HG02623 (cell line): ENCODE measurements around the gene SHMT2.

Experiments used
- ATAC-seq: cut with Tn5 transposase; IDR thresholded peaks from one replicate; pipeline ENCODE4 v1.9.1; 2021; ENCODE audit warnings: moderate library complexity; ENCODE audit not compliant: unreplicated experiment

Gene SHMT2

GRCh38 chr12:57229634-57230380, at the start of gene SHMT2:
SHMT2 (plus strand) TSS chr12:57229711; CDS start chr12:57229779, 68 bp downstream.
- ATAC-seq, result peak; percentile 49

- no peak for ATAC-seq
These were observed 49.1 kb upstream of the SHMT2 start for GRCh38 chr12:57180321-57180989.

- no peak for ATAC-seq
These were observed 48.4 kb upstream of the SHMT2 start for GRCh38 chr12:57181072-57181471.

GRCh38 chr12:57181561-57182155, 47.9 kb upstream of the SHMT2 start:
- no peak for ATAC-seq

GRCh38 chr12:57182918-57183575, 46.5 kb upstream of the SHMT2 start:
- ATAC-seq, result peak; percentile 82

- no peak for ATAC-seq
These were observed 45.4 kb upstream of the SHMT2 start for GRCh38 chr12:57183939-57184725.

GRCh38 chr12:57185403-57185802, 44.1 kb upstream of the SHMT2 start:
- no peak for ATAC-seq

- ATAC-seq, result no peak
These were observed 43.5 kb upstream of the SHMT2 start for GRCh38 chr12:57185906-57186508.

- no peak for ATAC-seq
These were observed 42.1 kb upstream of the SHMT2 start for GRCh38 chr12:57187222-57188089.

- ATAC-seq, result no peak
These were observed 41.5 kb upstream of the SHMT2 start for GRCh38 chr12:57188090-57188425.

- ATAC-seq, result no peak
These were observed 39.5 kb upstream of the SHMT2 start for GRCh38 chr12:57190037-57190436.

- no peak for ATAC-seq
These were observed 38.7 kb upstream of the SHMT2 start for GRCh38 chr12:57190821-57191220.

- no peak for ATAC-seq
These were observed 38.1 kb upstream of the SHMT2 start for GRCh38 chr12:57191410-57191809.

GRCh38 chr12:57192920-57193319, 36.6 kb upstream of the SHMT2 start:
- ATAC-seq, result no peak

- no peak for ATAC-seq
These were observed 35.7 kb upstream of the SHMT2 start for GRCh38 chr12:57193706-57194245.

GRCh38 chr12:57194253-57194652, 35.3 kb upstream of the SHMT2 start:
- no peak for ATAC-seq

GRCh38 chr12:57195186-57195585, 34.3 kb upstream of the SHMT2 start:
- no peak for ATAC-seq

GRCh38 chr12:57195611-57196371, 33.7 kb upstream of the SHMT2 start:
- no peak for ATAC-seq

GRCh38 chr12:57196439-57196838, 33.1 kb upstream of the SHMT2 start:
- no peak for ATAC-seq
